ENCODE results near the gene COL23A1.
"Not testable (repeated sequence)": the region's sequence is repeated elsewhere in the genome, so short reads cannot be mapped to it uniquely, and the experiment has no call there.

COL23A1 gene

DNA sequence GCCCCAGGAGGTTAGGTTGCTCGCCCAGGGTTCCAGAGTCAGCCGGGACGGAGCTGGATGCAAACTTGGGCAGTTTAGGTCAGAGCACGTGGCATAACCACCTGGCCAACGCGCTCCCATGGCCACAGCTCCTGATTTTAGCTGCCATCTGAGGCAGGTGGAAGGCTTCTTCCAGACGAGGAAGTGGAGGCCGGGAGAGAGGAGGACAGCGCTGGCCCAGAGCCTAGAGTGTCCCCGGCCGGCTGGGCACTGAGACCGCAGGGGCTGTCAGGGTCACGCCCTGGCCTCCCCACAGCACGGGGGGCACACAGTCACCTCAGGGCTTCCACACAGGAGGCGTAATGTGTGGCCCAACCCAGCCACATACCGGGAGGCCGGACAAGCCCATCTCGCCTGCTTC, 341.4 kb downstream of the COL23A1 start:
- no peak for DNase-seq

DNA sequence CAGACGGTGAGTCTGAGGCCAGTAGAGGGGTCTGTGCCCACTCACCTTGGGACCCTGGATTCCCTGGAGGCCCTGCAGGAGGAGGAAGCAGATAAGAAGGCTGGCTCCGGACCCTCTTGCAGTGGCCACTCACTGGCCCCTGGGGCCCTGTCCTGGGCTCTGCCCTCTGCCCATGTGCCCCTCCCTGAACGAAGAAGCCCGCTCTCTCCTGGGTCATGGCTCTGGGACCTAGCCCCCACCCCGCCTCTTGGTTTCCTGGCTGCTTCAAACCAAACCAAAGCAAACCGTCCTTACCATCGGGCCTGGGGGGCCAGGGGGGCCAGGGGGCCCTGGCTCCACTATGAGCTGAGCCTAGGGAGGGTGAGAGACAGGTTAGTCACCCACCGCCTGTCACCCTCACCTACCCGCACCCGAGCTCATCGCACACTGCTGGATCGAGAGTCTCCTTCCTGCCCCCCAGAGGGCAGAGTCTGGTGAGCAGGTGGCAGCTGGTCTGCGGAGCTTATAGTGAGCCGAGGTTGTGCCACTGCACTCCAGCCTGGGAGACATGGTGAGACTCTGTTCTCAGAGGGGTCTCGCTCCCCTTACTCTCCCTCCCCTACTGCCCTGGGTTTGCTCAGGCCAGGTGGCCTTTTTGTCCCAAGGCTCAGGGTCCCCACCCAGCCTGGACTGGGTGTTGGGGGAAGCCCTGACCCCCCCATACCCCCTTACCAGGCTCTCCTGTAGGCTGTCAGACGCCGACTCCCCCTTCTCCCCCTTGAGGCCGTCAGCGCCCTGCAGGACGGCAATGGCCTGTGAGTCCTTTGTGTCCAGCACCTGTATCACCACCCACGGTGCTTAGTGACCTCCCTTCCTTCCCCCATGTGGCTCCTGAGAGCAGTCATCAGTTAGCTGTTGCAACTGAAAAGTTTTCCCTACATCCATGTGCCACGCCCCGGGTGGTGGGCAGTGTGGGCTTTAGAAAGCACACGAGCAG, 342.4 kb downstream of the COL23A1 start:
- DNase-seq, result no peak

DNA sequence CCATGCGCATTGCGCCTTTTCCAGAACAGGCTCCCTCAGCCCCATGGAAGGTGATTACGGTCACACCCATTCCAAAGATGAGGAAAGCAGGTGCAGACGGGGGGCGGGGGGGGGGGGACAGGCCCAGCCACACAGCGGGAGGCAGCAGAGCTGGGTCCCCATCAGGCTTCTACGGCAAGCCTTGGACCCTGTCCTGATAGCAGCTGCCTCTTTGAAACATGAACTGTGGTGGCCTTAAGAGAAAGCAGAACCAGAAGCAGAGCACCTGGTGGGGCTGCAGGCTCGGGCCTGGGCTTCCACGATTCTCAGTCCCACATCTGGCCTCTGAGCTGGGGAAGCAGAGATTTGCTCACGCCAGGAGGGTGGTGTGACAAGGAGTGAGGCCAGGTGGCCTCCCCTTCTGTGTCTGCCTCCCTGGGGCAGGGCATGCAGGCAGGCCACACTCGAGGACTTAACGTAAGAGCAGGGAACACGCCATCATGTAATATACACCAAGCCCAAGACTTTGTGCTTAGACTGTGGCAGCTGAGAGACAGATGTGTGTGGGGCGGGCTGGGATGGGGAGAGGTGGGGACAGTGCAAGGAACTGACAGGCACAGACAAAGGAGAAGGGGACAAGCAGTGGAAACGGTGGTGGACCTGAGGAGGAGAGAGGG, 343.4 kb downstream of the COL23A1 start:
- no peak for DNase-seq

DNA sequence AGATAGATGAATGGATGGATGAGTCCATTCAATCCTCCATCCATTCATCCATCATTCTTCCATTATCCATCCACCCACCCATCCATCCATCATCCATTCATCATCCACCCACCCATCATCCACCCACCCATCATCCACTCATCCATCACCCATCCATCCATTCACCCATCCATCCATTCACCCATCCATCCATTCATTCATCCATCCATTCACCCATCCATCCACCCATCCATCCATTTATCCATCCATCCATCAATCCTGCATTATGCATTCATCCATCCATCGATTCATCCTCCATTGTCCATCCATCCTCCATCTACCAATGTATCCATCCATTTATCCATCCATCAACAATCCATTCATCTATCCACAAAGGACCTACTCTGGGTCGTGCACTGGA, 344.8 kb downstream of the COL23A1 start:
- no peak for DNase-seq

DNA sequence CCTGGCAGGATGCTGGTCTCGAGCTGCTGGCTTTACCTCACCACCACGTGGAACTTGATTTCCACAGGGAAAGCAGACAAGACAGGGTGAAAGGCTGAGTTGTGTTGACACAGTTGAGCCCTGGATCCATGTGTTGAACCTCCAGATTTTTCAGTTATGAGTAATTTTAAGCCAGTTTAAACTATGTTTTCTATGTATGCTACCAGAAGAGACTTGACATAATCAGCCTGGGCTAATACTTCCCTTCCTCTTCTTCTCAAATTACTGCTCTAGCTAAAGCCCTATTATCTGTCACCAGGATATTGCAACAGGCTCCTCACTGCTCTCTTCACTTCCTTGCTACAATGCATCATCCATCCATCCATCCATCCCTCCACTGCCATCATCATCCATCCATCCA, 345.6 kb downstream of the COL23A1 start:
- DNase-seq, result no peak

DNA sequence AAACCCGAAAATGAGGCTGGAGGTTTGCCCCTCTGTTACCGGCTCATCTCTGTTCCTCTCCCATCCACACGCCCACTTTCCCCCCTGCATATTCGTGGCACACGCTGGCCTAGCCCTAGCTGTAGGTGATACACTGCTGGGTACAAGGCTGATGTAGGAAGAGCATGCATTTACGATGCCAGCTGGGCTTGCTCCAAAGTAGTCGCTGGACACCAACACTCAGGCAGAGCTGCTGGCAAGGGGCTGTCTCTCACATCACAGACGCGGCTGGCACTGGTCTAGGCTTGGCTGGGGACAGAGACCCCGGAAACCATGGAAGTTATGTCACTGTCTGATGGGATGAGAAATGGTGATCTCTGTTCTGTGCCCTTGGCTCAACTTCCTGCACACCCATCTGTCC, 347.8 kb downstream of the COL23A1 start:
- DNase-seq, result no peak

DNA sequence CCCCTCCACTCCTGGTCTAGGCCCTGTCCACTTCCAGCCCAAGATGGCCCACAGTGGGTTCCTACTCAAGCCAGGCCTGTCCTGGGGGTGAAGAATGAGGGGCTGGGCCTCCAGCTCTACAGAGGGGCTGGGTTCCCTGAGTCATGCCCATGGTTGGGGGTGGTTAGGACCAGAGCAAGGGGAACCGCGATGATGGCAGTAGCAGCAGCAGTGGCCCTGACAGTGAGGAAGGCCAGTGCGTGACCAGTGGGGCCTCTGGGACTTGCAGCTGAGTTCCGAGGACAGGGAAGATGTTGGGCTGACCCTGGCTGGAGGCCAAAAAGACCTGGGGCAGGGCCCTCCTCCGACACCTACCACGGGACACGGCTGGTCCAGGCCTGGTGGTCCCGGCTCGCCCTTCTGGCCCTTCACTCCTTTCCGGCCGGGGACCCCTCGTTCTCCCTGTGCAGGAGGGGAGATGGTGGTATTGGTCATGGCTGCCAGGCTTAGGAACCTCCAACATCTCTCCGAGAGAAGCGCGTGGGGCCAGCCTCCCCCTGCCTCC, 348.4 kb downstream of the COL23A1 start:
- no peak for DNase-seq

DNA sequence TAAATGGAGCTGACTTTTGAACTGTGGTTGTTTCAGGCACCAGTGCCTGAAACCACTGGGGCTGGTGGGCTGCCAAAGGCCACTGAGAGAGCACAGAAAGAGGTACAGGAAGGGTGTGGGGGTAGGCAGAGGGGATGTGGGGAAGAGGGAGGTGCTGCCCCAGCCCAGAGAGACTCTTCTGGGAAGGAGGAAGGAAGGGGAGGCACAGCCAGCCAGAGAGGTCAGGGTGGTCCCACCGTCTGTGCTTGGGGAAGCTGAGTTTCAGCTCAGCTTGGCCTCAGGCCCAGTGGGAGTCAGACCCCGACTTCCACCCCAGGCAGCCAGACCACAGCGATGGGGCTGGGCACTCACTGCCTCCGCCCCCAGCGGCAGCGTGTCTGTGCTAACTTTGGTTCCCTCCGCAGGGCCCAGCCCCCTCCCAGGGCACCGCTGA, 348.9 kb downstream of the COL23A1 start:
- no peak for DNase-seq

DNA sequence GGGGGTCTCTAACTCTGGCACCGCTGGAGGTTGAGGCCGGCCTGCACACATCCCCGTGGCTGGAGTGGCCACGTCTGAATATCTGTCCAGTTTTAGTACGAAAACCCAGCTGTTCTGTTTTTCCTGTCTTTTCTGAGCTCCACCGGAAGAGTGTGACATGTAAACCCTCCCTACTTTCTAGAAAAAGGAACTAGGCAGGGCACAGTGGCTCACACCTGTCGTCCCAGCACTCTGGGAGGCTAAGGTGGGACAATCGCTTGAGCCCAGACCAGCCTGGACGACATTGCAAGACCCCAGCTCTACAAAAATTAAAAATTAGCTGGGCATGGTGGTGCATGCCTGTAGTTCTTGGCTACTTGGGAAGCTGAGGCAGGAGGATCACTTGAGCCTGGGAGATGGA, 349.4 kb downstream of the COL23A1 start:
- no peak for DNase-seq

DNA sequence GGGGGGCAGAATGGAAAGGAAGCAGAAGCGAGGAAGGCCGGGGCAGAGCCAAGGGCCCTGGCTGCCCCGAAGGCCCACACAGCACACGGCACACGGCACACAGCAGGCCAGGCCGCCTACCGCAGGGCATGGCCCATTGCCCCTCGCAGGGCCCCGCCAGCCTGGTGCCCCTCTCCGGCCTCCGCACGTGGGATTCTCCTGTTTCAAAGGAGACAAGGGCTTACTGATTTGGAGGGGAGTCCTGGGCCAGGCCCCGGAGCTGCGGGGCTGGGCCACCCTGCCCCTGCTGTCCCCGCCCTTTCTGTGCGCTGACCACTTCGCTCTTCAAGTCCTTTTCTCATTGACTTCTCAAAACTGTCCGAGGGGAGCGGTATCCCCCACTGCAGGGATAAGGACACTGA, 349.9 kb downstream of the COL23A1 start:
- DNase-seq, result no peak

DNA sequence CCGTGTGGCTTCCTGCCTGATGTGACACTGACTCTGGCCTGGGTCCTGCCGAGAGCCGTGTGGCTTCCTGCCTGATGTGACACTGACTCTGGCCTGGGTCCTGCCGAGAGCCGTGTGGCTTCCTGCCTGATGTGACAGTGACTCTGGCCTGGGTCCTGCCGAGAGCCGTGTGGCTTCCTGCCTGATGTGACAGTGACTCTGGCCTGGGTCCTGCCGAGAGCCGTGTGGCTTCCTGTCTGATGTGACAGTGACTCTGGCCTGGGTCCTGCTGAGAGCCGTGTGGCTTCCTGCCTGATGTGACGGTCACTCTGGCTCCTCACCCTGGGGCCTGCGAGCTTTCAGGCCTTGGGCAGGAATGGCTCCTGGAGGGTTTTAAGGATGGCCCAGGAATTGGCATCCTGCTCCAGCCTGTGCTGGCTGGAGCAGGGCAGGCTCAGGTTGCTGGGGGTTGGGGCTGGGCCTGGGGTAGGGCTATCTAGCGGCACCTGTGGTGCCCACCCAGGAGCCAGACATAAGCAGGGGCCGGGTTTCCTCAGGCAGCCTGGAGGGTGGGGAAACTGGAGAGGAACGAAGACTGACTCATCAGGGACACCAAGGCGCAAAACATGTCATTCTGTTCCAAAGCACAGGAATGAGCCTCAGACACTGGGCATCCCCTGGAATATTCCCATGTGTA, 350.4 kb downstream of the COL23A1 start:
- not testable (repeated sequence) for DNase-seq

DNA sequence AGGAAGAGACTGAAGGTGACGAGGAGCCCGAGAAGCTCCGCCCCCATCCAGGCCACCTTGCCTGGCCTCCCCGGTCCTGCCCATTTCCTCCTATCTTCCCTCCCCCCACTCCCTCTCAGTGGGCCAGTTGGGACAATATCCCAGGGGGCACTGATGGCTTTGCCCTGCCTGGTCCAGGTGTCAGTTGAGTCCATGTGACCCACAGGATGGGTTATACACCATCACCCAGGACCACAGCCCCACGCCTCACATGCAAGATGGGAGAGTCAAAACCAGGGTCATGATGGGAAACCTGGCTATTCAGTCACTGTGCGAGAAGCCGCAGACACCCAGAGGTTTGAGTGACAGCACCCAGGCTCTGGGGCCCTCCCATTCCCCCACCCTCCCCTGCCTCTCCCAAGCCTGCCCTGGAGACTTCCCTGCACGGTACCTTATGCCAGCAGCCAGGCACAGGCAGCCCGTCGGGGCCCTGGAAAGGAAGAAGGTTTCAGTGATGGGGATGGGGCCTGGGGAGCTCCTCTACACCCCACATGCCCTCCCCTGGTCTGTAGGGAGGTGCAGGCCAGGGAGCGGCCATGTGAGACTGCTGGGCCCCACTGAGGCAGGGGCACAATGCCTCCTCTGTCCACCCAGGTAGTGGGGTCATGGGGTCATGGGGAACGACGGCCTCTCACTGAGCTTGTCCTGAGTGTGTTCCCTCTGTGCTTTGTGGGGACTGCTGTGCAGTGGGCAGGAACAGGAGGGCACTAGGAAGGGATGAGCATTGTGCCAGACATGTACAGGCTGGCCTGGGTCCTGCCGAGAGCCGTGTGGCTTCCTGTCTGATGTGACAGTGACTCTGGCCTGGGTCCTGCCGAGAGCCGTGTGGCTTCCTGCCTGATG, 351.2 kb downstream of the COL23A1 start:
- no peak for DNase-seq

DNA sequence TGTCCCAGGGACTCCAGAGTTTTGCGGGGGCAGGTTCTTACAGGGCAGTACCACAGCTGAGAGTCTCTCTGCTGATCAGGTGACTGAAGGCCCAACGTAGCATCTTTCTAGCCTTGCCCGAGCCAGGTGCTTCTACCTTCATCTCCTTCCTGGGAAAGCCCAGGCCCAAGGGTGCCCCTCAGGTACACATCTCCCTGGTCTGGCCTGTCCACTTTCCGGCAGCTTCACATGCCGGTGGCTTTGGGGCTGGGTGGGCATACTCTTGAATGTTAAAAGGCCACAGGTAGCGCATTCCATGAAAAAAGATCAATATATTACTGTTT, 351.9 kb downstream of the COL23A1 start:
- no peak for DNase-seq

DNA sequence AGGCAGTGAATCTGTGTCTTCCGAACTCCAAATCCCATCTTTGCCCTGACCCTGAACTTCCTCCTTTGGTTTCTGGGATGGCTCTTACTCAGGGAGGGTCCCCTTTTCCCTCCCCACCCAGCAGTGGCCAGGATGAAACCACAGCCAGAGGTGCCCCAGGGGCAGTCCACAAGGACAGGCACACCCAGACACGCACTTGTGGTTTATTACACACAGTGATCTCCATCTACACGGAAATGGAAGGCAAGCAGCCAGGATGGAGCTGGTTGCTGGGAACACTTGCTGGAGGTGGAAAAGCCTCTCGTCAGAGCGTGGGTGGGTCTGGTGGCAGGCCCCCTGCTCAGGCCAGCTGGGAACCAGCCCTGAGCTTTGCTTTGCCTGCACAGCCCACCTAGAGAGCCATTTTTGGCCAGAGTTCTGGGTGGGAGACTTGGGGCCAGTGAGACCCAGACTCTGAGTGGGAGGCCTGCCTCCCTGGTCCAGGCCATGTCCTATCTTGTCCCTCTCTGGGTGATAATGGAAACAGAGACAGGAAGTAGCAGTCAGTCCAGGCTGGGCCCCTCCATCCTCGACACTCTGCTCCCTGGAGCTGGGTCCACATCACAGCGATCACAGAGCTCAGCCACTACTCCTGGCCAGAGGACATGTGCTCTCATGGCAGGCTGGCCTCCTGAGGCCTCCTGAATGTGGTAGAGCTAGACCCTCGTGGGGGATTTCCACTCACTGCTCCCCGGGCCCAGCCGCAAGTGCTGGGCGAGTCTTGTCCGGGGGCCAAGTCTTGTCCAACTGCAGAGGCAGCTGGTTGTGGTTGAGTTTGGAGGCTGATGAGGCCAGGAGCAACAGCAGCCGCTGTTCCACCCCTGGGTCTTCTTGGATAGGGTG, 352.5 kb downstream of the COL23A1 start:
- no peak for DNase-seq

DNA sequence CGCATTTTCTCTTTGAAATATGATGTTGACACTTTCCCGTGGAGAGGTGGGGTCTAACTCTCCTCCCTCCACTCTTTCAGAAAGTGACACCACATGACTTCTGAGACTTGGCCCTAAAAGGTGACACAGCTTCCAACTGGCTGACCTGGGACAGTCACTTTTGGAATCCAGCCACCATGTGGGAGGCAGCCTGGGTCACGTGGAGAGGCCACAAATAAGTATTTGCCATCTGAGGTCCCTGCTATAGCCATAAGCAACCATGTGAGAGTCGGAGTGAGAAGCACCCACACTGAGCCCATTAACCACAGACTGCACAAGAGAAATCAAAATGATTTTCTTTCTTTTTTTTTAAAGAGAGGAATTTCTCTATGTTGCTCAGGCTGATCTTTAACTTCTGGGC, 353.5 kb downstream of the COL23A1 start:
- no peak for DNase-seq

DNA sequence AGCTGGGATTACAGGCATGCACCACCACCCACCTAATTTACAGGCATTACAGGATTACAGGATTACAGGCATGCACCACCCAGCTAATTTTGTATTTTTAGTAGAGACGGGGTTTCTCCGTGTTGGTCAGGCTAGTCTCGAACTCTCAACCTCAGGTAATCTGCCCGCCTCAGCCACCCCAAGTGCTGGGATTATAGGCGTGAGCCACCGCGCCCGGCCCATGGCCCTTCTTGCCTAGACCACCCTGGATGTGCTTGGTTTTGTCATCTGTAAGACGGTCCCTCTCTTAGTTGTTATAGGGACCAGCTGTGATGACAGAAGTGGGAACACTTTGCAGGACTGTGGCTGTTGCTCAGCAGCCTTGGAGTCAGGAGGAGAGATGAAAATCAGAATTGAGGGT, 354.1 kb downstream of the COL23A1 start:
- DNase-seq, result no peak

DNA sequence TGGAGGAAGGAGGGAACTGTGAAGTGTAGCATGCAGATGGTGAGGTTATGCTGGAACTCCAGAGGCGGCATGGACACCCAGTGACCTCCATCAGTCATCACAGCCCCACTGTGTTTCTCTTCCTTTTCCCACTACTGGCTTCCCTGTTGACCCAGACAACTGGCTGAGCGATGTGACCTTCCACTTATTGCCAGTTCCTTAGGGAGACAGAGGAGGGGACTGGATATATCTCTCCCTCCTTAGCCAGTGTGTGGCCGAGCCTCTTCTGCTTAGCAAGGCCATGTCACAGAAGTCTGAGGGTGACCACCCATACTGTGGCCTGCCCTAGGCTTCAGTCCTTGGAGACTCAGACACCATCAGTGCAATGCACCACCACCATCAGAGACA, 354.6 kb downstream of the COL23A1 start:
- no peak for DNase-seq

DNA sequence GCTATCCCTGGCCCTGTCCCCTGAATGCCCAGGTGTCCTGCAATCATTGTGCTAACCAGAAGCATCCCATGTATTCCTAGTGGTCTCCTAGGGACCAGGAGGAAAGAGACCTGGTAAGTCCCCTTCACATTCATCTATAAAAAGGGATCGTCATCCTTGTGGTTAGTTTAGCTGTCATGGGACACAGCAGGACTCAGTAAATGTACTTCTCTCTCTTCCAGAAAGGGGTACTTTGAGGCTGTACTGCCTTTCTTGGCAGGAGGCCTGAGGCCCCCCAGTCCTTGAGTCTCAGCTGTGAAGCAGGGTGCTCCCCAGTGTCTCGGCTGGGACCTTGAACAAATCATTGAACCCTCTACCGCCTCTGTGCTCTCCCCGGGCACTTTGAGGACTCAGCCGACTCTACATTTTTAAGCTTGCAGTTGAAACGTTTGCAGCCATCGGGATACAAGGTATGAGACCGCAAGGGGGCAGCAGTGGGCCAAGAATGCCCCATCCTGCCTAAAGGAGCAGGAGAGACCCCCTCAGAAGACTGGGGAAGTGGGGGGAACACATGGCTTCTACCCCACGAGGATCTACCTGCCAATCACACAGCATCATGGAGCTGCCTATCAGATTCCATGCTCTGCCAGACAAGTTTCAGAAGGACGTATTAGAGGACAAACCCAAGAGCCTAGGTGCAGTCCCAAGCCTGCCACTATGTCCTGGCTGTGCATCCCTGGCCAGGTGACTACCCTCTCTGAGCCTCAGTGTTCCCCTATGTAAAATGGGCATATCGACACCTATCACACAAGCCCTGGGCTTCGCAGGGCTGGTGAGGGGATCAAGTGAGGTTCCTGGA, 355.2 kb downstream of the COL23A1 start:
- no peak for DNase-seq

DNA sequence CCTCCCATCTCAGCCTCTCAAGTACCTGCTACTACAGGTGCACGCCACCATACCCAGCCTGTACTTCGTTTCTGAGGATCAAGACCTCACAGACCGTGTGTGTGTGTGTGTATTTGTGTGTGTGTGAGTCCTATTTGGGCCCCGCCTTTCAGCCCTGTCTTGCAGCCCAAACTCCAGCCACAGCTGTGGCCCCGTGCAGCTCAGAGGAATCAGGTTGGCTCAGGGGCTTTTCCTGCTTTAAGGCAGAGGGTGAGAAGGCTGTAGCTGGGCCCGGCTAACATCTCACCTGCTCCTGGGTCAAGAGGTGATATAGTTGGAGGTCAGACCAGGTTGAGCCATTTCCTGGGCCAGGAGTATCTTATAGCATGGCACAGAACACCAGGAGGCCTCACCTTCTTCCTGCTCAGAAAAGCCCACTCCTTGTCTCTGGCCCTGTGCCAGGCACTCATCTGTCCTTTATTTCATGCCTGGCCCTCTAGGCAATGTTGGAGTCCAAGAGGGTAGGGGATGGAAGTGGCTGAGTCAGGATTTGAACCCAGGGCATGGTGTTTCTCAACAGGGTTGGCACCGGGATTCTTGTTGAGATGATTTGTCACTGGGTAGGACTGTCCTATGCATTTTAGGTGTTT, 356.0 kb downstream of the COL23A1 start:
- no peak for DNase-seq

DNA sequence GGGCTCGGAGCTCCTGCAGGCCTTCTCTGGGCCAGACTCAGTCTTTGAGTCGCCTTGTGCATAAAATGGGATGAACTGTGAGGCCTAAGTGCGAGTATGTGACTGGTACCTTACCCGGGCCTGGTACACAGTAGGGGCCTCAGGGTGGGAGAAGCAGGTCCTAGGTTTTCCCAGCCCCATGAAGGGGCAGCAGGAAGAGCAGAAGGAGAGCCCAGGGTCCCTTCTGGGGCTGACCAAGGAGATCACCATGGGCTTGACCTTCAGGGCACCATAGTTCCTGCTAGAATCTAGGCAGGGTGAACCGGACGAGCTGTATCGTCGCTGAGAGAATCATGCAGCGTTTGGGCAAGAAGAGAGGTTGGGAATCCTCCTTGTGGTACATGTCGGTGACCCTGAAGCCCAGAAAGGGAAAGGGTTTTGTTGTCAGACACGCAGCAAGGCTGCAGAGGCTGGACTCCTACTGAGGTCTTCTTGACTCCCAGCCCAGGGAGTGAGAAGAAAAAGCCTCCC, 357.2 kb downstream of the COL23A1 start:
- DNase-seq, result no peak
